Stimulated activated CD8-positive, alpha-beta memory T cell treated with anti-CD3 and anti-CD28 coated beads, Interleukin-4, amount 100 ng/mL, for 4 hours (primary cell): Measurements from ENCODE around the gene LRRC10B.

ENCODE experiments used
- DNase-seq, 2 donors: peaks; one replicate each; pipeline ENCODE4 v3.0.0-alpha.2; 2020; ENCODE audit warnings: low read depth in 2 of 2, low spot score in 1 of 2

LRRC10B gene

DNA sequence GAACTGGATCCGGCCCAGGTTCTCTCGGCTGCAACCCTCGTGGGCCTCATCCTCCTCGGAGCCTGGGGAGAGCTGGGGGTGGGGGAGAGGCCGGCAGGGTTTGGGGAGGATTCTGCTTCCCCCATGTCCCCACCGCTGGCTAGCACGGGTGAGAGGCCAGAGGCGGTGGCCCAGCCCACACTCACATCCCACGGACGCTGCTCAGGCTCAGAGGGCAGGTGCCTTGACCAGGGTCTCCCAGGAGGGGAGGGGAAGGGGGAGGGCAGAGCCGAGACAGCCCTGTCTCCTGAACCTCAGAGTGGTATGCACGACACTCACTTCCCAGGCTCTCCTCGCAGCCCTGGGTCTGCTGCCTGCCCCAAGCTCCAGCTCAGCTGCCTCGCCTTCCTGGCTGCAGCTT is 19.6 kb downstream of the LRRC10B start:
- no peak for DNase-seq

DNA sequence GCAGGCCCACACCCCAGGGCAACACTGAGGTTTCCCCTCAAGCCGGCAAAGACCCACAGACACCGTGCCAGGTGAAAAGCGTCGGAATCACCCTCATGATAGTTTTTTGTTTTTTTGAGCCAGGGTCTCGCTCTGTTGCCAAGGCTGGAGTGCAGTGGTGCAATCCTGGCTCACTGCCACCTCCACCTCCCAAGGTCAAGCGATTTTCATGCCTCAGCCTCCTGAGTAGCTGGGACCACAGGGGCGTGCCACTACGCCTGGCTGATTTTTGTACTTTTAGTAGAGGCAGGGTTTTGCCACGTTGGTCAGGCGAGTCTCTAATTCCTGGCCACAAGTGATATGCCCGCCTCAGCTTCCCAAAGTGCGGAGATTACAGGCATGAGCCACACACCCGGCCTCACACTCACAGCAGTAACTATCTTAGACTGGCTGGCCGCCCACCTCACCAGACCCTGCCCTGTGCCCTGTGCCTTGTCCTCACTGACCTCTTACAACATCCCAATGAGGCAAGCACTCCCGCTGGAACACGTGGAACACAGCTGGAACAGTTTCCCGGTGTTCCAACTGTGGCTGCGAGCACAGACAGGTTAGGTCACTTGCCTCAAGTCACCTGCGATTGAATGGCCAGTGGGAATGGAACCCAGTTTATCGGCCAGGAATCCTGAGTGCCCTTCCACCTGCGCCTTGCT is 21.1 kb downstream of the LRRC10B start:
- no peak for DNase-seq

DNA sequence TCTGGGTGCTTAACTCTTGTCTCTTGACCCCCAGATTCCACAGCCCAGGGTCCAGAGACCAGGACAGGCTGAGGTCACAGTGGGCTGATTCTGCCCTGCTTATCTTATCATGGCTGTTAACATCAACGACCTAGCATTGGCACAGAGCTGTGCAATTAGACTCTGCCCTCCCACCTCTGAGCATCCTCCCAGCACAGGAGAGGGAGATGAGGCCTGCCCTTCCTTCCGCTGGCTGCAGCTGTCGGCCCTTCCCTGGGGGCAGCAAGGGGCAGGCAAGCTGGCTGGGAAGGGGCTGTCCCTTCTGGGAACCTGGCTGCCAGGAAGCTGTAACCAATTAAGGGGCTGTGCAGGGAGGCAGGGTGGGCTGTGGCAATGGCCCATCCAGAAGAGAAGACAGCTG is 22.5 kb downstream of the LRRC10B start:
- DNase-seq: no peak

DNA sequence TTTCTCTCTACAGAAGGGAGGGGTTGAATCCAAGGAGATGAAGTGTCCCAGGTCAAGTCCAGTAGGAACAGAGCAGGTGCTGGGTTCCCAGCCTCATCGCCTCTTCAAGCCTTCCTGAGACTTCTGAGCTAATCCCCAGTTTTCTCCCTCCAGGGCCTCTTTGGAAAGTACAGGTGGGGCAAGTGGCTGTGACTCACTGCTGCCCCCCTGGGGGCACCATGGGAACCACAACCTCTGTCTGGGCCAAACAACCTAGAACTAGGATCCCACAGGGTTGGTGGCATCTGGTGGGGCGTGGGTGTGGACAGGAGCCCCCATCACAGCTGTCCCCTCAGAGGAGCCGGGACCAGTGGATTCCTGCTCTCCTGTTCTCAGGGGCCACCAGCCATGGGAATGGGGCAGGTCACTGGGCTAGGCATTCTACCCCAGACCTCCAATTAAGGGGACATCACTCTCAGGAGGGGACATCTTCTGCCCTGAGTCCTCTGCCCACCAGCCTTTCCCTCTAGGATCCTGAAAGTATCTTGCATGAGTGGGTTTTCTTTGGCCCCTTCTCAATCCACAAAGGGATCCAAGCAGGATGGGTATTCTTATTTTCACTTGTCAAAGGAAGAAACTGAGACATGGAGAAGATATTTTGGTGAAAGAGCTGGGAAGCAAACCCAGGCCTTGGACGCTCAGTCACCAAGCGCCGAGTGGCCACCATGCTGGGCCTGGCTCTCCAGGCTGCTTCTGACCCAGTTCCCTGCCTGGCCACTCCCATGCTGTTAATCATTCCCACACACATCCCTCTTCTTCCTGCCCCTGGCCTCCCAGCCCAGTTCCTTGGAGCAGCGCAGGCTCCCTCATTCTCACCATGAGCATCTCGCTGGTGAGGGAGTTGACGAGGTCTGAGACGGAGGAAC is 23.8 kb downstream of the LRRC10B start:
- no peak for DNase-seq

GRCh38 chr11:61533039-61533375 is 24.5 kb downstream of the LRRC10B start:
- DNase-seq: no peak

DNA sequence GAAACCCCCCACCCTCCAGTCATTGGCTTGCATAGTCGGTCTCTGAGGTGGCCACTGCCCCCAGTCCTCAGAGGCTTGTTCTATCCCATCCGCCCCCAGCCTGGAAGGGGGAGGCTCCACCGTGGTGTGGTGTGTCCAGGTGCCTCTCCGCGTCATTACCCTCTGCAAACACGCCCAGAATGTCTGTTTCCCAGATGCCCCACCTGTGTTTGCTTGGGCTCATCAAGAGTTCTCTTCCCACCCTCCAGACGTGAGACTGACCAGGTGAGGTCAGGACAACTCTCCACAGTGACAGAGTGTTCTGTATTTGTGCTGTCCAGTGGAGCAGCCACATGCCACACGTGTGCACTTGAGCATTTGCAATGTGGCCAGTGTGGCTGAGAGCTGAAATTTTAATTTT is 24.9 kb downstream of the LRRC10B start:
- DNase-seq: no peak

DNA sequence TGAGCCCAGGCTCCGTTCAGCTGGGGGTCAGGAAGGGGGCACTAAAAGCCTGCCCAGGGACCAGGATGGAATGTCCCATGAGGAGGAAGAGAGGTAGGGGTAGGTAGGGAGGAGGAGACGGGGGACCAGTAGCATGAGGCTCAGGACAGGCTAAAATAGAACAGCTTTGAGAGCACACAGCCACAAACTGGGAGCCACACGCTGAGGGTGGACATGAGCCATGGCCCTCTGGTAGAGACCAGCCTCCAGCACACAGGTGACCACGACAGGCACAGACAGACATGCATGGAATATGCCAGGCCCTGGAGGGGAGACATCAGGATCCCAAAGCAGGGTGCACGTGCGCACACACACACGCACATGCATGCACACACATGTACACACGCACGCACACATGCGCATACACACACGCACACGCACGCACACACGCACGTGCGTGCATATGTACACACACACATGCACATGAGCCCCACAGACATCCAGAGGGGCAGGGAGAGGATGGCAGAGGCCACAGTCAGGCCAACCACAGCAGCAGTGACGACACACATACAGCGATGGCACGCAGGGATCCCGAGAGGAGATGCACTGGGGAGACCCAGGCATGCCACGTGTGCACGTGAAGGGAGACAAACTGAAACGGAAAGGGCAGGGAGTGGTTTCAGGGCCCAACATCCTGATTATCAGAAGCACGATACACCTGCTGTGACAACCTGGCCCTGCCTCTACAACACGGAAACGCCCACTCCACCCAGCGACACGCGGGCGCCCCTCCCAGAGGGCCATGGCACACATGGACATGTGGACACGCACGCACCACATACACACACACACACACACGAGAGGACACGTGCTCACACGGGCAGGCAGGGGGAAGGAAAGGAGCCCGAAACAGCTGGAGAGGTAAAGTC is 25.7 kb downstream of the LRRC10B start:
- DNase-seq: no peak

- DNase-seq: no peak
Observed at GRCh38 chr11:61534933-61535839, 26.6 kb downstream of the LRRC10B start.

- no peak for DNase-seq
Observed at GRCh38 chr11:61535998-61536675, 27.6 kb downstream of the LRRC10B start.

DNA sequence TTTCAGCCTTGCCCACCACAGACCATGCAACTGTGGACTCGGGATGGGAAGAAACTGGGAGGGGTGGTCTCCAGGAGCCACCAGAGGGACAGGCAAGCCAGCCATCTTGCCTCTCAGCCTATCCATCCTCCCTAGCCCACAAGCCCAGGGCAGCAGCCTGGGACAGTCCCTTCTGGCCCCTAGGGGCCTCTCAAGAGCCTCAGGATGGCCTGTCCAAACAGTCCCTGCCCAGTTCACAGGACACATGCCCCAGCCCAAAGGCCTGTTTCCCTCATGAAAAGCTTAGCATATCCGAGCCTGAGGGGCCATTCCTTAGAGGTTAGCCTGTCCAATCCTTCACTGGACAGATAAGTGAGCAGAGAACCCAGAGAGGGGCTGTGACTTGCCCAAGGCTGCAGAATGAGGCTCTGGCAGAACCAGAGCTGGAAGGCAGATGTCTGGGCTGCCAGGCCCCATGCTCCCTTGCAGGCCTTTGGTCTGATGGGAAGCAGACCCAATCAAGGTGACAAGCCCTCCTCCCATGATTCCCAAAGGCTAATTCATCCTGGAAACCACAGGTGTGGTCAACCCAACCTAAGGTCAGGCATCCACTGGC is 28.2 kb downstream of the LRRC10B start:
- no peak for DNase-seq

- no peak for DNase-seq
Observed at GRCh38 chr11:61537326-61537725, 28.8 kb downstream of the LRRC10B start.

DNA sequence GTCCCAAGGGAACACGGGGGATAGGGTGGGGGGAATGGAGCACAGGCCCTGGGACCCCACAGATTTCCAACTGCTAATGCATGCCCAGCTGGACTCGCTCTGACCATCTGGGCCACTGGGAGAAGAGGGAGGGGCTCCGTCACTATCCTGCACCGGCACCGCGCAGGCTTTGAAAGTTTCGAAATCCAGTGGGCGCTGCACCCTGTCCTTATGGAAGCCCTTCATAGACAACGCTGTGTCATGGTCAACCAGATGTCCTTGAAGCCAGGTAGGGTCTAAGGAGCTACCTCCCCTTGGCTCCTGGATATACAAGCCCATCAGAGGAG is 30.1 kb downstream of the LRRC10B start:
- no peak for DNase-seq

GRCh38 chr11:61539006-61539405 is 30.5 kb downstream of the LRRC10B start:
- DNase-seq: no peak

DNA sequence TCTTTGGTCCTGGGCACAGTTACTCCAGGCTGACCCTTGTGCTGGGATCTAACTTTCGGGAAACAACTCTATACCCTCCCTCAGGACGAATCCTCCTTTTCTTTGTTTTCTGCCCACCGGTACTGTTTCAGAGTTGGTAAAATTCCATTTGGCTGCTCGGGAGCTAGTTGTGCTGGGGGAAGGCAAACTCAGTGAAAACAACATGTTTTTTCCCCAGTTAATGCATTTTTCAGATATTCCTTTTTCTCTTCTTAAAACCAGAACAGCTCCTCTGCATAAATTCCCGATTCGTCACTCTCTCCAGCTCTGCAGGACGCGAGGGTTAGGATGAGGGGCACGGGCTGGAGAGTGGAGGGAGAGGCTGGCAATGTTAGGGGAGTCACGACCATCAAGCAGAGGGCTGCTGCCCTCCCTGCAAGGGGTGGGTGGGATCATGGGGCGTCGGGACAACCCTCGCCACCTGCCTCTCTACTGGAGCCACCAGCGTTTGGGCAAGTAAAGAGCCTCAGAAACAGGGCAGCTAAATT is 31.3 kb downstream of the LRRC10B start:
- no peak for DNase-seq

DNA sequence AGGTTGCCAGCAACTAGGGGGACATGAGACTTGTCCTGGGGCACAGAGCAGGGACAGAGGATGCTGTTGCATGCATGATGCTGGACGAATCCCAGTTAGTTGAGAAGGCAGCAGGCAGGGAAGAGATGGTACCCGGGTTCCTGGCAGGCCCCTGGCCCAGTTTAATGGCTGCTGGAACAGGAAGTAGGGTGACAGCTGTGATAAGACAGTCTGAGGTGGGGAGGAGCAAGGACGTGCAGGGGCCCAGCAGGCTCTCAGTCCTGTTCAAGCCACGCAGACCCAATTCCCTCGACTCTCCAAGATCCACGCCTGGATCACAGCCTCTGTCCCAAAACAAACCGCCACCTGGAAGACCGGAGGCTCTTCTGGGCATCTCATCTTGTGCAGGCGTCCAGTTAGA is 32.0 kb downstream of the LRRC10B start:
- no peak for DNase-seq

- no peak for DNase-seq
Observed at GRCh38 chr11:61541598-61541997, 33.0 kb downstream of the LRRC10B start.

DNA sequence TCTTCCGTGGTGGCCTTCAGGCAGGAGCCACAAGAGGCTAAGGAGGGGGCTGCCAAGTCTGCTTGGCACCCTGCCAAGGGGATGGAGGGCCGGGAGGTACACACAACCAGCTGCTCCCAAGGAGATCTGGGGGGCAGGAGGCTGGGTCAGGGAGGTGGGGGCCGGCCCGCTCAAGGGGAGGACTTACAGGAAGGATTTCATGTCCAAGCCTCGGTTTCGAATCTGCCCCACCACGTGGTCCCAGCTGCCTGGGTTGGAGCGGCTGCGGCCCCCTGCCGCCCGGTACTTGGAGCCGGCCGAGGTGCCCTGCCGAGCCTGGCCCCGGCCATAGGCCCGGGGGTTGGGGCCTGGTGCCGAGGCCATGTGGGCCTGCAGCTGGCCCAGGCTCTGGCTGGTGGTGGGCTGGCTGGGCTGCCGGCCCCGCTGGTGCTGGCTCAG is 33.5 kb downstream of the LRRC10B start:
- DNase-seq: no peak

DNA sequence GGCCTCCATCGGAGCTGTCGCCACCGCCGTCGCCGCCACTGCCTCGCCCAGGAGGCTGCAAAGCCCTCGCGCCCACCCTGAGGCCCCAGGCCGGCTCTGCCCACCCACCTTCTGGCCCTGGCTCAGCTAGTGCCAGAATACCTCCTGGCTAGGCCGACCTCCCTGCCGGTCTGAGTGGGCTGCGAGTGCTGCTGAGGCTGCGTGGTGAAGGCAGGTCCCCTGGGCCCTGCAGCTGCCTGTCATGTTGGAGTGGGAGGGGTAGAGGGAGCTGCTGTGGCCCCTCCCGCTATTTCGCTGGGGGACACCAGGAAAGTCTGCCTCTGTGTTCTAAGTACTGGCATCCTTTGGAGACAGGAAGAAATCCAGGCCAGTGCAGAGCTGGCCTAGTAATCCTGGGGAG is 34.2 kb downstream of the LRRC10B start:
- DNase-seq: no peak

- no peak for DNase-seq
Observed at GRCh38 chr11:61543606-61544306, 35.2 kb downstream of the LRRC10B start.
